PFSK-1 (cell line): ENCODE data around the gene SUZ12.

Experiments used
- FOXP2 ChIP-seq: optimal IDR thresholded peaks from 2 replicates; pipeline ENCODE3; 2011; ENCODE audit warnings: borderline replicate concordance, control low read depth, inconsistent platforms; ENCODE audit not compliant: insufficient read depth; ENCODE audit errors: extremely low read length, extremely low read depth
- POLR2AphosphoS5 ChIP-seq: IDR thresholded peaks from 2 replicates; pipeline ENCODE4 v1.6.1; 2012; ENCODE audit warnings: low read depth, mild to moderate bottlenecking, control low read depth, low read length, moderate library complexity
- REST ChIP-seq, 2 experiments: IDR thresholded peaks; 2 replicates each; pipeline versions ENCODE4 v1.6.1 to v1.8.0; 2011 to 2012; ENCODE audit warnings: low read depth in 2 of 2, low read length in 2 of 2, control low read depth in 1 of 2, inconsistent platforms in 1 of 2, mild to moderate bottlenecking in 1 of 2, moderate library complexity in 1 of 2; ENCODE audit not compliant: insufficient read depth in 1 of 2
- SIN3A ChIP-seq: IDR thresholded peaks from 2 replicates; pipeline ENCODE4 v1.6.1; 2012; ENCODE audit warnings: mild to moderate bottlenecking, low read length, moderate library complexity, borderline replicate concordance; ENCODE audit not compliant: insufficient read depth
- TAF1 ChIP-seq: IDR thresholded peaks from 2 replicates; pipeline ENCODE4 v1.6.1; 2012; ENCODE audit warnings: low read length, control low read depth, borderline replicate concordance; ENCODE audit not compliant: insufficient read depth

Gene SUZ12

DNA sequence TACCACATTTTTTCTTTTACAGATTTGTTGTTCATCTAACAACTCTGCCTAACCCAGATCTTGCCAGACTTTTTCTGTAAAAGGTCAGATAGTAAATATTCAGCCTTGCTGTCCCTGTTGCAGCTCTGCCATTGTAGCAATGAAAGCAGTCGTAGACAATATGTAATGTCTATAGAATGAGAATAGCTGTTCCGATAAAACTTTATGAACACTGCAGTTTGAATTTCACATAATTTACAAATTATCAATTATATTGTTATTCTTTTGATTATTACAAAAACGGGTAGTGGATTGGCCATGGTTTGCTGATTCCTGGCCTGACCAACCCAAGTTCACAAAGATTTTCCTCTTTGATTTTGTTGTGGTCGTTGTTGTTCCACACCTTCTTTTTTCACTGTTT, 73.3 kb downstream of the SUZ12 start:
- TF ChIP-seq POLR2AphosphoS5, result no peak
- TF ChIP-seq REST (IDR thresholded peaks at IDR 0.05; ENCODE audit: insufficient read depth in 1 of 2, low read depth in 2 of 2, low read length in 2 of 2), result no peak
- TF ChIP-seq SIN3A, result no peak
- no peak for TF ChIP-seq FOXP2
- no peak for TF ChIP-seq TAF1

- TF ChIP-seq POLR2AphosphoS5, result no peak
- no peak for TF ChIP-seq SIN3A
- TF ChIP-seq TAF1, result no peak
- TF ChIP-seq REST (IDR thresholded peaks at IDR 0.05; ENCODE audit: insufficient read depth in 1 of 2, low read depth in 2 of 2, low read length in 2 of 2), result no peak
- TF ChIP-seq FOXP2, result no peak
These were observed 78.6 kb downstream of the SUZ12 start for GRCh38 chr17:32015245-32016013.

- TF ChIP-seq REST (IDR thresholded peaks at IDR 0.05; ENCODE audit: insufficient read depth in 1 of 2, low read depth in 2 of 2, low read length in 2 of 2) (no peak), TAF1 (no peak), SIN3A (no peak), POLR2AphosphoS5 (no peak), FOXP2 (no peak)
These were observed 79.4 kb downstream of the SUZ12 start for GRCh38 chr17:32016231-32016630.

GRCh38 chr17:32019228-32019627, 82.4 kb downstream of the SUZ12 start:
- TF ChIP-seq FOXP2 (no peak), TAF1 (no peak), REST (IDR thresholded peaks at IDR 0.05; ENCODE audit: insufficient read depth in 1 of 2, low read depth in 2 of 2, low read length in 2 of 2) (no peak), POLR2AphosphoS5 (no peak), SIN3A (no peak)
